Activated CD8-positive, alpha-beta memory T cell treated with anti-CD3 and anti-CD28 coated beads, Interleukin-2, amount 50 U/mL, for 24 hours (primary cell): Measurements from ENCODE around the gene BTBD8.
"Not testable (repeated sequence)": the region's sequence is repeated elsewhere in the genome, so short reads cannot be mapped to it uniquely, and the experiment has no call there.

ENCODE experiments used
- DNase-seq: peaks from one replicate; pipeline ENCODE4 v3.0.0-alpha.2; 2020; ENCODE audit errors: extremely low read depth

The BTBD8 gene

DNA sequence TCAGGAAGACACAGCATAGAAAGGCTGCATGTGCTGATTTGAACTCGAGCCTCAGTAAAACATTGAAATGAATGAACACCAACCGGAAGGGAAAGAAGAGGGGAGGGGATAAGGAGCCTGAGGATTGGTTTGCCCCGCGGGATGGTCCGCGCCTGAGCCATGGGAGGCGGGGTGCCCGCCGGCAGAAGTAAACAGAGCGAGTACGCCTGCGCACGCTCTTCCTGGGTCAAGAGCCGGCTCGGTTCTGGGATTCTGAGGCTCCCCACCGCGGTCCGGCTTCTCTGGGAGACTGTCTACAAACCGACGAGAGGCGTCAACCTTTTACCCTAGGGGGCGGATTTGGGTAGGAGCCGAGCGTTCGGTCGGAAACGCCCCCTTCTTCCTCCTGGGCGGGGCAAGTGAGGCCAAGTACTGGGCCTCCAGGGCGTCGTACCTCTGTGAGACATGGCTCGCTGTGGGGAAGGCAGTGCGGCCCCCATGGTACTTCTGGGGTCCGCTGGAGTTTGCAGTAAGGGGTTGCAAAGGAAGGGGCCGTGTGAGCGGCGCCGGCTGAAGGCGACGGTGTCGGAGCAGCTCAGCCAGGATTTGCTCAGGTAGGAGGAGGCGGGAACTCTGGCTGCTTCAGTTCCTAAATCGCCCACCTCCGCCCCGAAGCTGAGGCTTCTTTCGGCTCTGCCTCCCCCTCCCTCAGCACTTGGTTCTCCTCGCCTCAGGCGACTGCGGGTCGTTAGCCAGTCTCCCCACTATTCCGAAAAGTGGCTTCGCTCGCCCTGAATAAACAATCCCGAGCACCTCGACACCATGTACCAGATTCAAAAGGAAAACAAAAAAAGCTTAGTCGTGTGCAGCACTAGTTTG, at the start of gene BTBD8:
Gene BTBD8 (plus strand): TSS at position 218 of the 858 bp plus-strand sequence. CDS start 227 bp downstream, at position 445.
- peak; percentile 49 for DNase-seq

GRCh38 chr1:92030656-92031107, 49.5 kb upstream of the BTBD8 start:
- no peak for DNase-seq

GRCh38 chr1:92031281-92032110, 48.6 kb upstream of the BTBD8 start:
- no peak for DNase-seq

- no peak for DNase-seq
These were observed 42.7 kb upstream of the BTBD8 start for GRCh38 chr1:92037400-92037799.

- no peak for DNase-seq
These were observed 41.3 kb upstream of the BTBD8 start for GRCh38 chr1:92038695-92039346.

DNA sequence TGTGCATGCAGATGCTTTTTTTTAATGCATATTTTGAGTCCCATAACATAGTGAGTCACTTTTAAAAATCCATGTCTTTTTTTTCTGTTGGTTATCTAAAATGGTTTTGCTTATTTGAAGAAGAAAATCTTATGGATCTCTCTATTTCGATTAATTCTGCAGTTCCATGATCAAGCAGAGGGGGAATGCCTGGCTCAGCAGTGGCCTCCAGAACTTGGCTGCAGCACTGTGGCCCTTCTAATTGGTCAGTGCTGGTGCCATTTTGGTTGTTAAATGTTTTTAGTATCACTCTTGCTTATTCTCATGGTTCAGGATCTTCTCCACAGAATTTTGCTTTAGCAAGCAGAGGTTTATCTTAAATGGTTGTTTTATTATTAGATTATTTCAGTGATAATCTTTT, 39.2 kb upstream of the BTBD8 start:
- no peak for DNase-seq

- DNase-seq: no peak
These were observed 36.5 kb upstream of the BTBD8 start for GRCh38 chr1:92043621-92044020.

- no peak for DNase-seq
These were observed 34.2 kb upstream of the BTBD8 start for GRCh38 chr1:92045766-92046495.

- DNase-seq: no peak
These were observed 28.2 kb upstream of the BTBD8 start for GRCh38 chr1:92051948-92052347.

- DNase-seq: no peak
These were observed 15.1 kb upstream of the BTBD8 start for GRCh38 chr1:92065042-92065441.

DNA sequence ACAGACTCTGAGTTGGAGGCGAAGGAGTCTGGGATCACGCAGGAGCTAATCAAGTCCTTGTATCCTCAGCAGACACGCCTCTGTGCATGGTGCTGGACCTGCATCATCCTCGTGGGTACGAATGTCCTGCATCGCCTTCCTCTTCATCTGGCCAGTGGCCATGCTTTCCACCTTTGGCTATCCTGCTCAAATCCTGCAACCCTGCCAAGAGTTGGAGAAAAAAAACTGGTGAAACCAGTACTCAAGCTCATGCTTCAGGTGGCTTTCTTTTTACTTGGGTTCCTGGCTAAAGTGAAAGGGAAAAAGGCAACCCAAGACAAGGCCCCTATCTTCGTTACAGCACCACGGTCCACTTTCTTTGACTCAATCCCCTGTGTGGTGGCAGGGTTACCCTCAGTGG, 13.8 kb upstream of the BTBD8 start:
- DNase-seq: no peak

- DNase-seq: no peak
These were observed 9.3 kb upstream of the BTBD8 start for GRCh38 chr1:92070892-92071291.

- DNase-seq: not testable (repeated sequence)
These were observed 5.7 kb upstream of the BTBD8 start for GRCh38 chr1:92074446-92074845.

- DNase-seq: no peak
These were observed 4.8 kb upstream of the BTBD8 start, which contains the start of gene SETSIP for GRCh38 chr1:92075311-92075710. TSS of gene SETSIP (minus strand) at chr1:92075411. CDS start at chr1:92075411, 0 bp downstream.

DNA sequence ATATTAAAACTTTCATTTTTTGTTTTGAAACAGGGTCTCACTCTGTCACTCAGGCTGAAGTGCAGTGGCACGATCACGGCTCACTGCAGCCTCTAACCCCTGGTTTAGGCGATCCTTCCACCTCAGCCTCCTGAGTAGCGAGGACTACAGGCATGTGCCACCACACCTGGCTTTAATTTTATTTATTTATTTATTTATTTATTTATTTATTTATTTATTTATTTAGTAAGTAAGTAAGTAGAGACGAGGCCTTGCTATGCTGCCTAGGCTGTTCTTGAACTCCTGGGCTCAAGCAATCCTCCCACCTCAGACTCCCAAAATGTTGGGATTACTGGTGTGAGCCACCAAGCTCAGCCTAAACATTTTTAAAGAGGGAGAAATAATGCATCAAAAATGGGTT, 3.8 kb upstream of the BTBD8 start:
- DNase-seq: no peak

DNA sequence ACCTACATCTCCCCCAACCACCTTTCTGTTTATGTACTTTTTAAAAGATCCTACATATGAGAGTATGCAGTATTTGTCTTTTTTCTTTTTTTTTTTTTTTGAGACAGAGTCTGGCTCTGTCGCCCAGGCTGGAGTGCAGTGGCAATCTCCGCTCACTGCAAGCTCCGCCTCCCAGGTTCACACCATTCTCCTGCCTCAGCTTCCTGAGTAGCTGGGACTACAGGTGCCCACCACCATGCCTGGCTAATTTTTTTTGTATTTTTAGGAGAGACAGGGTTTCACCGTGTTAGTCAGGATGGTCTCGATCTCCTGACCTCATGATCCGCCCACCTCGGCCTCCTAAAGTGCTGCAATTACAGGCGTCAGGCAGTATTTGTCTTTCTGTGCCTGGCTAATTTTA, 2.1 kb upstream of the BTBD8 start:
- DNase-seq: not testable (repeated sequence)

DNA sequence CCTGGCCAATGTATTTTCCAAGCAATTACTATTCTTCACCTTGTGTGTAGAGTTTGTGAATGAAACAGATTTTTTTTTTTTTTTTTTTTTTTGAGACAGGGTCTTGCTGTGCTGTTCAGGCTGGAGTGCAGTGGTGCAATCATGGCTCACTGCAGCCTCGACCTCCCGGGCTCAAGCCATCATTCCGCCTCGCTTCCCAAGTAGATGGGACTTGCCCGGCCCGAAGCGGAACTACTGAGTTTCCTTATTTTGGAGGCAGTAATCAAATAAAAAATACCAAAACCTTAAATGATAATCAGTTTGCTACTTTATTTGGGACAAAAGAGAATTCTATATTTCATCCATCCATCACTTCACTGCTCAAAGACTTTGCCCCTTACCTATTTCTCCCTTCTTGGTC, 704 bp upstream of the BTBD8 start:
- DNase-seq: no peak

- DNase-seq: no peak
These were observed 886 bp downstream of the BTBD8 start for GRCh38 chr1:92081031-92081430.

DNA sequence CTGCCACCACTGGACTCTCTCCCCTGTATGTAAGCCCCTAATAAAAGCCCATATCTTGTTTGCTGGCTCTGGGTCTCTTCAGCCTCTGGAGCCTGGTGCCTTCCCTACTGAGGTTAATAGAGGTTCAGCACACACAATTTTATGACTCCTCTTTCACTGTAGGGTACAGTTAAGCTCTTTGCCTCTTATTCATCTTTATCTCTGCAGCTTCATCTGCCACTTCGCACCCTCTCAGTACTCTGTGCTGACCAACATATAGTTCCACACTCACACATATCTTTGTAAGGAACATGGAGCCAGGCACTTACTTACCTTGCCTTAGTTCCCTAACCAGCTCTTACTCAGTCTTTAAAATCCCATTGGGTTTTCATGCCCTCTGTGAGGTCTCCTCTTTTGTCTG, 4.5 kb downstream of the BTBD8 start:
- DNase-seq: no peak

GRCh38 chr1:92085727-92086126, 5.6 kb downstream of the BTBD8 start:
- no peak for DNase-seq

GRCh38 chr1:92087542-92087941, 7.4 kb downstream of the BTBD8 start:
- no peak for DNase-seq
